ENCODE measurements around the gene EYS. TPM values are rescaled to one million over a fixed set of nuclear protein-coding genes. Genes with fewer than 3 reads are reported as not detected.
"Not testable (repeated sequence)": the region's sequence is repeated elsewhere in the genome, so short reads cannot be mapped to it uniquely, and the experiment has no call there.

Gene EYS
- total RNA-seq, 2 donors from 2014 or later, result not detected

GRCh38 chr6:63935732-63936131 lies 1771.3 kb downstream of the EYS start:
- H3K4me1 Mint-ChIP-seq, result no peaks in the 10 kb centered on the region
- no peak overlapping the region for H3K27ac Mint-ChIP-seq
- no peak overlapping the region for H3K4me3 Mint-ChIP-seq
- H3K36me3 Mint-ChIP-seq (ENCODE audit: low read depth), result no peaks in the 10 kb centered on the region
- H3K9me3 Mint-ChIP-seq, result no peaks in the 10 kb centered on the region
- ATAC-seq (replicated peaks), result no peak
- no peaks in the 10 kb centered on the region for H3K27me3 Mint-ChIP-seq

- not testable (repeated sequence) for H3K4me3 Mint-ChIP-seq; H3K36me3 Mint-ChIP-seq (ENCODE audit: low read depth); H3K4me1 Mint-ChIP-seq; H3K27ac Mint-ChIP-seq; ATAC-seq (replicated peaks); H3K27me3 Mint-ChIP-seq; H3K9me3 Mint-ChIP-seq
These were observed 1773.1 kb downstream of the EYS start for GRCh38 chr6:63933948-63934347.

- Mint-ChIP-seq H3K9me3 (no peaks in the 10 kb centered on the region), H3K27me3 (no peaks in the 10 kb centered on the region)
These were observed 1776.2 kb downstream of the EYS start for GRCh38 chr6:63930848-63931247.

DNA sequence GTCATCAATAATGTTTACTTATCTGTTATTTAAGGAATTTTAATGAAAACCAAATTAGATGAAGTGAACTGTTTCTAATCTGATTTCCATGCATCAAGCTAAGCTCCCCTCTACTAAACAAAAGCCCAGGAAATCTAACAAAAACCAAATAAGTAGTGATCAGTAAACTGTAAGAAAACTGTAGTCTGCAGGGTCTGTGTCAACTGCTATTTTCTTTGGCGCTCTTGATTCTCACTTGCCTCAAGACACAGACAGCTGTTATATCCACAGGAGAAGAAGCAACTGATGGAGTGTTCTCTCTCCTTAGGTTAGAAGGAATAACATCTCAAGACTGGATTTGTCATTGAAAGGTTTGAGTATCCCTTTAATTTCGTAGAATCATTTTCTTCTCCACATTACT lies 1777.9 kb downstream of the EYS start:
- no peak overlapping the region for H3K27ac Mint-ChIP-seq
- no peaks in the 10 kb centered on the region for H3K36me3 Mint-ChIP-seq (ENCODE audit: low read depth)
- no peak overlapping the region for H3K4me3 Mint-ChIP-seq

More at GRCh38 chr6:63930848-63931247, 1776.2 kb downstream of the EYS start:
- Mint-ChIP-seq H3K36me3 (ENCODE audit: low read depth) (no peaks in the 10 kb centered on the region), H3K4me3 (no peak overlapping the region), H3K4me1 (no peaks in the 10 kb centered on the region), H3K27ac (no peak overlapping the region)
- no peak for ATAC-seq (replicated peaks)

GRCh38 chr6:63928613-63929012 lies 1778.4 kb downstream of the EYS start:
- no peaks in the 10 kb centered on the region for H3K36me3 Mint-ChIP-seq (ENCODE audit: low read depth)
- H3K27ac Mint-ChIP-seq, result no peak overlapping the region
- H3K27me3 Mint-ChIP-seq, result no peaks in the 10 kb centered on the region
- H3K4me1 Mint-ChIP-seq, result no peaks in the 10 kb centered on the region
- no peak overlapping the region for H3K4me3 Mint-ChIP-seq
- no peaks in the 10 kb centered on the region for H3K9me3 Mint-ChIP-seq
- no peak for ATAC-seq (replicated peaks)

More for the DNA sequence above, 1777.9 kb downstream of the EYS start:
- no peaks in the 10 kb centered on the region for H3K4me1 Mint-ChIP-seq
- H3K27me3 Mint-ChIP-seq, result no peaks in the 10 kb centered on the region
- no peak for ATAC-seq (replicated peaks)
- H3K9me3 Mint-ChIP-seq, result no peaks in the 10 kb centered on the region

- H3K27me3 Mint-ChIP-seq, result no peaks in the 10 kb centered on the region
- H3K9me3 Mint-ChIP-seq, result no peaks in the 10 kb centered on the region
- no peaks in the 10 kb centered on the region for H3K4me1 Mint-ChIP-seq
- H3K36me3 Mint-ChIP-seq (ENCODE audit: low read depth), result no peaks in the 10 kb centered on the region
- no peak overlapping the region for H3K4me3 Mint-ChIP-seq
- no peak for ATAC-seq (replicated peaks)
- H3K27ac Mint-ChIP-seq, result no peak overlapping the region
These were observed 1779.8 kb downstream of the EYS start for GRCh38 chr6:63926950-63927927.

DNA sequence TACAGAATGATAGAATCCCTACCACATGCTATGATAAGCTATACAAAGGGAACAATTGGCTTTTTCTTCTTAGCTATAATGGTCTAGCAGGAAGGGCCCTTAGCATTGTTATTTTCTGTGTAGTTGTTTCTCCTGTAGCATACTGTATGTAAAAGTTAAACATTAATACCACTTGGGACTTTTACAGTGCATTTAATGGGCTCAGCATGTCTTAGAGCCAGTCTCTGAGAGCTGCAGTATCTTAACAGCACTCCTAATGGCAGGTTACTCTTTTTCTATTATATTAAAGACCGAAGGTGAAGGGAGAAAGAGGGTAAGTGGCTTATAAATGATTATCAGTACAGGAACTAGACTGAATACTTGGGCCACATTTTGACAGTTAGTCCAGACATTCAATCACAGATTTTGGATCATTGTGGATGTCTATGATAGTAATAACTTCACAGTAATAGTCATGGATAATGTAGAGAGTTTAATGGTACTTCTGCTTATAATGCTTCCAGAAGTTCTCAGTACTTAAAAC lies 1780.7 kb downstream of the EYS start:
- H3K4me1 Mint-ChIP-seq, result no peaks in the 10 kb centered on the region
- ATAC-seq (replicated peaks), result no peak
- no peaks in the 10 kb centered on the region for H3K9me3 Mint-ChIP-seq
- no peaks in the 10 kb centered on the region for H3K27me3 Mint-ChIP-seq
- no peak overlapping the region for H3K4me3 Mint-ChIP-seq
- no peak overlapping the region for H3K27ac Mint-ChIP-seq
- H3K36me3 Mint-ChIP-seq (ENCODE audit: low read depth), result no peaks in the 10 kb centered on the region

DNA sequence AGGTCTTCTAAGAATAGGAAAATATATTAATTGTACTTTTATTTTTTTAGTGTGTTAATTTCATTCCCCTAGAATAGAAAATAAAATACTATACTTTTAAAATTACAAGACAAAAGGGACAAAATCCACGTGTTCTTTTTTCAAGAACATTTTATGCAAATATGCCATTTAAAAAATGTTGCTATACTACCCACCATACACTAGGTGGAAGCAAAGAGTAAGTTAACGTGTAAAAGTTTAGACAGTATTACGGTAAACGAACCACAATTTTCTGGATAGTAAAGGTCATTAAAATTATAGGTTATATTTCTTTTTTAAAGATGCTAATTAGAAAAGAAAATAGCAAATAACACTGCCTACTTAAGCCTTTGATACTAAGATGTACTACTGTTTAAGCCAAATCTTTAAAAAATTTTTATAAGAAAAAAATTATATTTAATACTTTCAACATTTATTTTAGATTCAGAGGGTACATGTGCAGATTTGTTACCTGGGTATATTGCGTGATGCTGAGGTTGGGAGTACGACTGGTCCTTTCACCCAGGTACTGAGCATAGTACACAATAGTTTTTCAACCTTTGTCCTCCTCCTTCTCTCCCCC lies 1783.8 kb downstream of the EYS start:
- ATAC-seq (replicated peaks), result no peak
- no peak overlapping the region for H3K27ac Mint-ChIP-seq
- H3K27me3 Mint-ChIP-seq, result peaks cover 4% of the 10 kb centered on the region
- no peaks in the 10 kb centered on the region for H3K9me3 Mint-ChIP-seq
- H3K36me3 Mint-ChIP-seq (ENCODE audit: low read depth), result no peaks in the 10 kb centered on the region
- no peak overlapping the region for H3K4me3 Mint-ChIP-seq
- H3K4me1 Mint-ChIP-seq, result no peaks in the 10 kb centered on the region

DNA sequence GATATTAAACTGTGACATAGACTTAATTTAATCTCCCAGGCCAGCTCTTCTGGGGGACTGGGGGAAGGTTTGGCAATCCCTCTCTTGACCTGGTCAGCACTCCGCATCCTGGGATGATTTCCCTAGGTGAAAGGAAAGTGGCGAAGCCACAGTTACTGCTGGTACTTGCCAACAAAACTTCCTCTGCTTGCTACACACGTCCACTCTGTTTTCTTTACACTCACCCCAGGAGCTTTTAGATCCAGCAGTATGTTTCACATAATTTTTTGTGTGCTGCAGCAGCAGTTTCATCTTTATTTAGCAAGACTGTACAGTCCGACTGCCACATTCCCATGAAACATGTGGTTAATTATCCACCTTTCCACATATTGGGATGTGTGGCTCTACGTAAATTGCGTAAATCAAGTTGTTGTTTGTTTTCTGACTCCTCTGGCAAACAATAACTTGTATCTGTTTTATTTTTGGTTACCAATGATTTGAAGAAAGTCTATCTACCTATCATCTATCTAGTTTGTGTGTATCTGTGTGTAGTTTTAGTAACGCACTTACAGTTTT lies 1787.4 kb downstream of the EYS start:
- H3K4me3 Mint-ChIP-seq, result no peak overlapping the region
- ATAC-seq (replicated peaks), result no peak
- H3K27me3 Mint-ChIP-seq, result peaks cover 4% of the 10 kb centered on the region
- no peak overlapping the region for H3K27ac Mint-ChIP-seq
- H3K4me1 Mint-ChIP-seq, result no peaks in the 10 kb centered on the region
- no peaks in the 10 kb centered on the region for H3K36me3 Mint-ChIP-seq (ENCODE audit: low read depth)
- no peaks in the 10 kb centered on the region for H3K9me3 Mint-ChIP-seq

DNA sequence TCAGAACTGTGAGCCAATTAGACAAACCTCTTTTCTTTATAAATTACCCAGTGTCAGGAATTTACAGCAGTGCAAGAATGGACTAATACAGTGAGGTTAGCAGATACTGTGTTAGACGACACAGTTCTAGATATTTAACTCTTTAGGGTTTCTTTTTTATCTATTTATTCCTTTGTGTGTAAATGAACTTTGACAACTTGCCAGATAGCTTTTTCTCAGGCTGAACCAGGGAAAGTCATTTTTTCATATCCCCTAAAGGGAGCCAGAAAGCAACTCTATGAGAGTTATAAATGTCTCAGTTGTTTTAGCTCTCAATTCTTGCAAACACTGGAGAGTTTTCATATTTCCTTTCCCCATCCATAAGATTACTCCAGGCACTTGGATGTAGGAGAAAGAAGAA lies 1794.1 kb downstream of the EYS start:
- Mint-ChIP-seq H3K27me3 (no peaks in the 10 kb centered on the region), H3K4me1 (no peaks in the 10 kb centered on the region), H3K27ac (no peak overlapping the region), H3K4me3 (no peak overlapping the region), H3K36me3 (ENCODE audit: low read depth) (no peaks in the 10 kb centered on the region), H3K9me3 (no peaks in the 10 kb centered on the region)
- ATAC-seq (replicated peaks), result no peak

DNA sequence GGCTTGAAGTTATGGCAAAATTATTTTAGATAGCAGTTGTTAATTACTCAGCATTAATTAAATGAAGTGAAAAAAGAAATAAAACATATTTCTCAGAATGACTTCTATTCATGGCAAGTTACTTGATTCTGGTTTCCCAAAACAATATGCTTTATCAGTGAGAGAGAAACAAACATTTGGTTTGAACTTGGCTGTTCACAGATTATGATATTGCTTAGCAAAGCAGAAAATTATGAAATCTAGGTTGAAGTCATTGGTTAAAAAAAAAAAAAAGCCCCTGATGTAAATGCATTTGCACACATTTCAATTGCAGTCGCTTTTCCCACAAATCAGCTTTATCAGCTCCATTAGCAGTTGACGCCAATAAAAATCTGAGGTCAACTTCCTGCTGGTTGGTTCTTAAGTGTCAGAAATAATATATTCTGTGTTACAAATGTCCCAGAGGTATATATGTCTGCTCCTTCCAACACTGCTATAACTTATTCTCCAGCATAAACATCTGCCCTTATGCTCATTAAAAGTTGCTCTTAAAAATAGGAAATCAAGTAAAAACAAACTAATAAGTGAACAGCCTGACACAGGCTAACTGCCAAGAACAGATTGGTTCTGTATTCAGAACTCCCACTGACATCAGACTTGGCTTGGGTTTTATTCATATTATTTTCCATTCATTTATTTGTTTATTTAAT lies 1796.0 kb downstream of the EYS start:
- Mint-ChIP-seq H3K4me1 (no peaks in the 10 kb centered on the region), H3K36me3 (ENCODE audit: low read depth) (no peaks in the 10 kb centered on the region), H3K27me3 (no peaks in the 10 kb centered on the region), H3K27ac (no peak overlapping the region), H3K4me3 (no peak overlapping the region), H3K9me3 (no peaks in the 10 kb centered on the region)
- no peak for ATAC-seq (replicated peaks)

DNA sequence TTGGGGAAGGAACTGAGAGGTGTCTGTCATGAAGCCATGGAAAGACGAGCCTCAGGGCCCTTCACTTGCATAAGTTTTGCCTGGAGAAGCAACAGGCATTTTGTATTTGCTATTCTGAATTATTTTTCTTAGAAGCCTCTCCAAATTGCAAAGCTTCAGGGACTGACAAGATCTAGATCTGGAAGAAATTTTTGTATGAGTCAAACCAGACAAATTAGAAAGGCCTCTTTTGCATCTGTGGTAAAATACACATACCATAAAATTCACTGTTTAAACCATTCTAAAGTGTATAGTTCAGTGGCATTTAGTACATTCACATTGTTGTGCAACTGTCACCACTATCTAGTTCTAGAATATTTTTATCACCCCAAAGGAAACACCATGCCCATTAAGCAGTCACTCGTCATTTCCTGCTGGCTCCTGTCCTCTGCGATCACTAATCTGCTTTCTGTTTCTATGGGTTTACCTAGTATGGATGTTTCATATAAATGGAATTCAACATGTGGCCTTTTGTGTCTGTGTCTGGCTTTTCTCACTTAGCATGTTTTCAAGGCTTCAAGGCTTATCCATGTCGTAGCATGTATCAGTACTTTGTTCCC lies 1802.3 kb downstream of the EYS start:
- no peak for ATAC-seq (replicated peaks)
- no peaks in the 10 kb centered on the region for H3K9me3 Mint-ChIP-seq

GRCh38 chr6:63899550-63899949 lies 1807.5 kb downstream of the EYS start:
- Mint-ChIP-seq H3K9me3 (no peaks in the 10 kb centered on the region), H3K4me3 (no peak overlapping the region), H3K27ac (no peak overlapping the region), H3K4me1 (no peaks in the 10 kb centered on the region), H3K36me3 (ENCODE audit: low read depth) (no peaks in the 10 kb centered on the region), H3K27me3 (no peaks in the 10 kb centered on the region)
- no peak for ATAC-seq (replicated peaks)

More for the DNA sequence above, 1802.3 kb downstream of the EYS start:
- H3K27me3 Mint-ChIP-seq, result no peaks in the 10 kb centered on the region
- H3K4me3 Mint-ChIP-seq, result no peak overlapping the region
- no peaks in the 10 kb centered on the region for H3K36me3 Mint-ChIP-seq (ENCODE audit: low read depth)
- H3K4me1 Mint-ChIP-seq, result no peaks in the 10 kb centered on the region
- H3K27ac Mint-ChIP-seq, result no peak overlapping the region

GRCh38 chr6:63897952-63898351 lies 1809.1 kb downstream of the EYS start:
- Mint-ChIP-seq H3K4me3 (no peak overlapping the region), H3K27me3 (no peaks in the 10 kb centered on the region), H3K9me3 (no peaks in the 10 kb centered on the region), H3K36me3 (ENCODE audit: low read depth) (no peaks in the 10 kb centered on the region), H3K27ac (no peak overlapping the region), H3K4me1 (no peaks in the 10 kb centered on the region)
- no peak for ATAC-seq (replicated peaks)

Data from activated T-helper 17 cell treated with anti-CD3 and anti-CD28 coated beads, Interleukin-2, amount 50 U/mL, for 72 hours (primary cell).